GM23338 (cell line): ENCODE data around the gene NTM. TPM values are rescaled to one million over a fixed set of nuclear protein-coding genes. Genes with fewer than 3 reads are reported as not detected.

Experiments used
- ATAC-seq: fragments of 200-7000 bp; cut with Tn5 transposase; 3 replicates; pipeline ENCODE4 v1.9.1; 2020
- DNase-seq: peaks from one replicate; pipeline ENCODE4 v3.0.0-alpha.2; 2015; ENCODE audit warnings: low spot score
- H2AFZ ChIP-seq: fragments of 200-600 bp; sonication (generic); 2 replicates; pipeline ENCODE4 v1.8.0; 2016; ENCODE audit warnings: antibody characterized with exemption, mild to moderate bottlenecking, moderate library complexity
- H3F3A ChIP-seq: fragments of 200-600 bp; sonication (generic); replicated peaks from 2 replicates; pipeline ENCODE4 v1.8.0; 2017; ENCODE audit warnings: antibody characterized with exemption, mixed run types, low read depth
- H3K27ac ChIP-seq: fragments of 200-600 bp; sonication (generic); 2 replicates; pipeline ENCODE4 v1.6.1; 2016; ENCODE audit warnings: low read depth
- H3K27me3 ChIP-seq: fragments of 200-600 bp; sonication (generic); 2 replicates; pipeline ENCODE4 v1.8.0; 2016; ENCODE audit warnings: mild to moderate bottlenecking, mixed run types, moderate library complexity; ENCODE audit not compliant: insufficient read depth
- H3K36me3 ChIP-seq: fragments of 200-600 bp; sonication (generic); 2 replicates; pipeline ENCODE4 v1.8.0; 2016; ENCODE audit warnings: mild to moderate bottlenecking; ENCODE audit not compliant: insufficient read depth
- H3K4me1 ChIP-seq: fragments of 200-600 bp; sonication (generic); 2 replicates; pipeline ENCODE4 v1.8.0; 2016; ENCODE audit warnings: mild to moderate bottlenecking, moderate library complexity; ENCODE audit not compliant: insufficient read depth
- H3K4me2 ChIP-seq: fragments of 200-600 bp; sonication (generic); 2 replicates; pipeline ENCODE4 v1.7.1; 2017; ENCODE audit warnings: mixed run types
- H3K4me3 ChIP-seq: fragments of 200-600 bp; sonication (generic); 2 replicates; pipeline ENCODE4 v1.6.1; 2016; ENCODE audit warnings: mixed run types
- H3K79me2 ChIP-seq: fragments of 200-600 bp; sonication (generic); replicated peaks from 2 replicates; pipeline ENCODE4 v1.8.0; 2017; ENCODE audit warnings: mild to moderate bottlenecking; ENCODE audit not compliant: insufficient read depth
- H3K9me2 ChIP-seq: fragments of 200-600 bp; sonication (generic); 2 replicates; pipeline ENCODE4 v1.8.0; 2017; ENCODE audit not compliant: insufficient read depth
- H4K20me1 ChIP-seq: fragments of 200-600 bp; sonication (generic); replicated peaks from 2 replicates; pipeline ENCODE4 v1.8.0; 2017; ENCODE audit warnings: mild to moderate bottlenecking; ENCODE audit not compliant: insufficient read depth
- H3K27ac Mint-ChIP-seq: 2 replicates; pipeline ENCODE4 v1.8.0; 2020; ENCODE audit warnings: inconsistent platforms, mild to moderate bottlenecking, moderate library complexity, mixed read lengths
- H3K27me3 Mint-ChIP-seq: 3 replicates; pipeline ENCODE4 v1.8.0; 2022; ENCODE audit warnings: low read depth, mild to moderate bottlenecking, moderate library complexity, mixed read lengths, inconsistent platforms; ENCODE audit not compliant: insufficient read depth, poor library complexity
- H3K36me3 Mint-ChIP-seq: 3 replicates; pipeline ENCODE4 v1.8.0; 2021; ENCODE audit warnings: low read depth, mild to moderate bottlenecking, inconsistent platforms, moderate library complexity, mixed read lengths
- H3K4me1 Mint-ChIP-seq: 3 replicates; pipeline ENCODE4 v1.8.0; 2020; ENCODE audit warnings: mild to moderate bottlenecking, inconsistent platforms, mixed read lengths
- H3K4me3 Mint-ChIP-seq: 3 replicates; pipeline ENCODE4 v1.8.0; 2021; ENCODE audit warnings: moderate library complexity, mild to moderate bottlenecking, inconsistent platforms, mixed read lengths
- H3K9me3 Mint-ChIP-seq: 3 replicates; pipeline ENCODE4 v1.8.0; 2020; ENCODE audit warnings: moderate library complexity, mild to moderate bottlenecking, inconsistent platforms, mixed read lengths
- CREB1 ChIP-seq: fragments of 250-450 bp; sonication (Bioruptor Pico); IDR thresholded peaks from 2 replicates; pipeline ENCODE4 v1.5.0; 2020; ENCODE audit warnings: low read depth, mild to moderate bottlenecking, moderate library complexity
- CTCF ChIP-seq, 2 experiments: fragments of 200-600 bp in 1 of 2; sonication (generic) in 1 of 2; conservative IDR thresholded peaks; 2 replicates each; pipeline versions ENCODE4 v1.5.1 to v1.6.1; 2016 to 2017; ENCODE audit warnings: antibody characterized with exemption in 2 of 2, low read depth in 2 of 2, mild to moderate bottlenecking in 2 of 2, moderate library complexity in 1 of 2
- ETS1 ChIP-seq: IDR thresholded peaks from 2 replicates; pipeline ENCODE4 v1.6.1; 2016; ENCODE audit warnings: antibody characterized with exemption
- EZH2 ChIP-seq: fragments of 200-600 bp; sonication (generic); IDR thresholded peaks from one replicate; pipeline ENCODE4 v1.8.0; 2017; ENCODE audit warnings: antibody characterized with exemption, mild to moderate bottlenecking, low read depth; ENCODE audit not compliant: unreplicated experiment
- EZH2phosphoT487 ChIP-seq: fragments of 200-600 bp; sonication (generic); IDR thresholded peaks from one replicate; pipeline ENCODE4 v1.8.1; 2018; ENCODE audit warnings: antibody characterized with exemption; ENCODE audit not compliant: unreplicated experiment
- JUNB ChIP-seq: IDR thresholded peaks from one replicate; pipeline ENCODE4 v1.6.1; 2016; ENCODE audit warnings: antibody characterized with exemption; ENCODE audit not compliant: unreplicated experiment
- REST ChIP-seq: IDR thresholded peaks from one replicate; pipeline ENCODE4 v1.6.1; 2018; ENCODE audit warnings: antibody characterized with exemption; ENCODE audit not compliant: unreplicated experiment
- ZNF114 ChIP-seq: fragments of 250-450 bp; sonication (Bioruptor Pico); IDR thresholded peaks from 2 replicates; pipeline ENCODE4 v1.5.0; 2020; ENCODE audit warnings: mild to moderate bottlenecking, moderate library complexity
- ZNF331 ChIP-seq: fragments of 250-450 bp; sonication (Bioruptor Pico); IDR thresholded peaks from 2 replicates; pipeline ENCODE4 v1.5.0; 2020; ENCODE audit warnings: low read depth, mild to moderate bottlenecking, moderate library complexity
- ZNF462 ChIP-seq: fragments of 250-450 bp; sonication (Bioruptor Pico); IDR thresholded peaks from 2 replicates; pipeline ENCODE4 v1.5.0; 2020; ENCODE audit warnings: mild to moderate bottlenecking, moderate library complexity
- polyA plus RNA-seq: library from polyadenylated mRNA; unstranded; fragments of >200 nt; fragmentation: Nextera tagmentation; extraction: Ambion mirVana; gene quantifications from 2 replicates; pipeline ENCODE4 v1.2.1, GENCODE V29; 2016
- total RNA-seq: library from RNA; depleted of rRNA; stranded (reverse); fragments of >200 nt; shearing (Covaris generic); gene quantifications from 2 replicates; pipeline ENCODE4 v1.2.3, GENCODE V29; 2014

Gene NTM
- total and polyA plus RNA-seq, 2 experiments from 2014 or later, result 10.6 to 14.6 TPM

- H3K36me3 ChIP-seq, result no peaks in the 10 kb centered on the region
- Mint-ChIP-seq H3K9me3 (no peaks in the 10 kb centered on the region), H3K4me1 (peaks cover 7% of the 10 kb centered on the region; the same call in 2 of the 3 replicates), H3K27me3 (no peaks in the 10 kb centered on the region), H3K36me3 (no peaks in the 10 kb centered on the region), H3K27ac (no peak overlapping the region), H3K4me3 (no peak overlapping the region)
- no peaks in the 10 kb centered on the region for H3K9me2 ChIP-seq
- H3K27ac ChIP-seq, result no peak overlapping the region
- H3K4me1 ChIP-seq, result 0 out of 2 replicates have a peak, but pooled peaks cover 3% of the 10 kb centered on the region
- no peak overlapping the region for H3K4me2 ChIP-seq
- no peaks in the 10 kb centered on the region for H3K27me3 ChIP-seq
- no peaks in the 10 kb centered on the region for H3F3A ChIP-seq
- no peaks in the 10 kb centered on the region for H3K79me2 ChIP-seq
- ATAC-seq (no peak), DNase-seq (no peak)
- TF ChIP-seq EZH2phosphoT487, result no peak
- TF ChIP-seq JUNB, result no peak
- TF ChIP-seq ZNF331 (CRISPR knock-in tag), result no peak
- TF ChIP-seq CREB1 (CRISPR knock-in tag), result no peak
- TF ChIP-seq ZNF462, result no peak
- TF ChIP-seq CTCF (conservative IDR thresholded peaks at IDR 0.05; ENCODE audit: low read depth in 2 of 2), result no peak
- no peak for TF ChIP-seq ZNF114 (CRISPR knock-in tag)
- TF ChIP-seq ETS1, result no peak
- no peak for TF ChIP-seq EZH2
- TF ChIP-seq REST, result no peak
- no peaks in the 10 kb centered on the region for H4K20me1 ChIP-seq
- H2AFZ ChIP-seq, result no peak overlapping the region
- no peak overlapping the region for H3K4me3 ChIP-seq
Measured at GRCh38 chr11:132342408-132342807, 972.0 kb downstream of the NTM start.
